Measurements from ENCODE around the gene ELOVL7. TPM values are rescaled to one million over a fixed set of nuclear protein-coding genes. Genes with fewer than 3 reads are reported as not detected.

The ELOVL7 gene
- total and polyA plus RNA-seq, 2 of the 8 experiments (the other 6 are each of a cell fraction or from before 2014, with no cell fraction given) = 3.1 to 5.1 TPM

- Histone ChIP-seq H2BK15ac (ENCODE audit: low read length) (no peak overlapping the region), H2BK20ac (ENCODE audit: low read length) (no peak overlapping the region), H4K91ac (replicated peaks; ENCODE audit: insufficient read length, low read length) (no peak overlapping the region), H3K23me2 (ENCODE audit: low read depth, low read length) (no peaks in the 10 kb centered on the region), H3K9ac (replicated peaks in 1 of 4; ENCODE audit: extremely low read depth in 1 of 4, low read depth in 3 of 4, low read length in 3 of 4) (no peak overlapping the region), H3K9me3 (ENCODE audit: insufficient read depth in 2 of 2, low read depth in 1 of 2, low read length in 1 of 2) (no peaks in the 10 kb centered on the region), H4K8ac (ENCODE audit: extremely low read depth, insufficient read depth, low read length) (no peak overlapping the region), H3K4me2 (ENCODE audit: insufficient read depth in 1 of 2, low read depth in 2 of 2, low read length in 2 of 2) (no peak overlapping the region), H3K23ac (ENCODE audit: insufficient read length) (no peak overlapping the region), H2BK5ac (ENCODE audit: low read depth, low read length) (no peak overlapping the region), H3K4ac (replicated peaks; ENCODE audit: insufficient read length, low read depth, low read length) (no peak overlapping the region), H3K4me1 (replicated peaks in 1 of 4; ENCODE audit: control insufficient read depth in 3 of 4, insufficient read depth in 4 of 4, low read length in 3 of 4) (no peaks in the 10 kb centered on the region), H4K5ac (ENCODE audit: insufficient read length, low read depth, low read length) (no peak overlapping the region), H4K20me1 (replicated peaks in 1 of 2; ENCODE audit: control insufficient read depth in 1 of 2, insufficient read depth in 2 of 2, low read length in 2 of 2) (no peaks in the 10 kb centered on the region), H3K18ac (ENCODE audit: extremely low read depth, low read length) (no peak overlapping the region), H3K36me3 (ENCODE audit: control insufficient read depth in 2 of 4, insufficient read depth in 4 of 4, low read length in 3 of 4) (no peaks in the 10 kb centered on the region), H3K79me2 (ENCODE audit: control insufficient read depth in 1 of 2, insufficient read depth in 2 of 2, low read length in 2 of 2) (no peaks in the 10 kb centered on the region), H2BK12ac (ENCODE audit: low read depth, low read length) (no peak overlapping the region), H3K27ac (ENCODE audit: low read depth, low read length) (no peak overlapping the region), H3K56ac (replicated peaks; ENCODE audit: insufficient read length, low read depth, low read length) (no peak overlapping the region), H3K14ac (ENCODE audit: insufficient read length) (no peak overlapping the region), H2AK5ac (ENCODE audit: low read depth, low read length) (no peak overlapping the region), H2AFZ (ENCODE audit: low read length) (no peak overlapping the region), H3K4me3 (ENCODE audit: extremely low read depth in 1 of 4, insufficient read depth in 2 of 4, low read depth in 3 of 4, low read length in 4 of 4) (no peak overlapping the region), H3K79me1 (ENCODE audit: low read depth, low read length) (no peaks in the 10 kb centered on the region), H2BK120ac (replicated peaks; ENCODE audit: low read depth, low read length) (no peak overlapping the region), H3K27me3 (replicated peaks in 1 of 4; ENCODE audit: control insufficient read depth in 3 of 4, extremely low read depth in 1 of 4, insufficient read depth in 3 of 4, low read length in 3 of 4) (no peaks in the 10 kb centered on the region)
- 83% methylated on average over 2 of the region's 2 CpGs; no CpG with 5 or more reads in 1 of the 2 experiments for WGBS, 2 experiments (ENCODE audit: extremely low coverage in 1 of 2, insufficient coverage in 1 of 2, insufficient read length in 1 of 2, insufficient replicate concordance in 2 of 2, low coverage in 1 of 2, low lambda C conversion rate in 2 of 2, missing lambda C conversion rate in 1 of 2)
- POLR2A ChIA-PET (ENCODE audit: partially characterized antibody) = interaction anchor here (1.0 to 2.3 kb wide), 2 partner anchors 9 to 24 kb away, joined by 3 to 10 read pairs; partner anchors contain the start of gene DEPDC1B
- DNase-seq (ENCODE audit: low read depth in 1 of 2, low spot score in 2 of 2) (no peak), FAIRE-seq (no peak)
- no peak for TF ChIP-seq NANOG (IDR thresholded peaks at IDR 0.05; ENCODE audit: insufficient read depth, low read depth, low read length, poor library complexity, severe bottlenecking)
- CTCF ChIA-PET (ENCODE audit: partially characterized antibody) = interaction anchor here (0.7 to 2.5 kb wide), 3 partner anchors 9 to 158 kb away, joined by 3 to 9 read pairs (median 4); no protein-coding TSS in a partner anchor
Measured at GRCh38 chr5:60724126-60724525, 119.9 kb downstream of the ELOVL7 start.
